ENCODE results near the gene ABLIM2. TPM values are rescaled to one million over a fixed set of nuclear protein-coding genes. Genes with fewer than 3 reads are reported as not detected.

Gene ABLIM2
- 1 to 10 TPM; 2.6 to 7.3 TPM for total RNA-seq

- H3K9me3 ChIP-seq: no peaks in the 10 kb centered on the region
- DNase-seq (ENCODE audit: low spot score): peak; percentile 96
- WGBS: under 1% methylated on average over 53 of the region's 96 CpGs
- H3K27me3 ChIP-seq (replicated peaks; ENCODE audit: insufficient read depth): peaks cover 5% of the 10 kb centered on the region
- peak in 1 of 4 experiments; percentile 24 for TF ChIP-seq CTCF (IDR thresholded peaks at IDR 0.05)
- TF ChIP-seq POLR2AphosphoS5 (IDR thresholded peaks at IDR 0.05): peak; percentile 97
- TF ChIP-seq POLR2A (IDR thresholded peaks at IDR 0.05): peak; percentile 87
- peaks cover 10% of the 10 kb centered on the region for H3K4me1 ChIP-seq (replicated peaks)
- H3K4me3 ChIP-seq: peak within 1 kb of the TSS; percentile 60 to 82
- intact Hi-C loops (cut with DNase I): no loop called here
- peak within 1 kb of the TSS; percentile 52 to 59 for H3K27ac ChIP-seq
- no peaks in the 10 kb centered on the region for H3K36me3 ChIP-seq
These were observed at the start of gene ABLIM2 for GRCh38 chr4:8158710-8159536. TSS of gene ABLIM2 (minus strand) at chr4:8158813. CDS start at chr4:8158689, 124 bp downstream.

GRCh38 chr4:8207314-8207713, 48.7 kb upstream of the ABLIM2 start:
- H3K27ac ChIP-seq: no peak overlapping the region
- no peaks in the 10 kb centered on the region for H3K9me3 ChIP-seq
- WGBS: 96% methylated on average over 6 of the region's 6 CpGs
- H3K4me3 ChIP-seq: no peak overlapping the region
- no peaks in the 10 kb centered on the region for H3K4me1 ChIP-seq (replicated peaks)
- intact Hi-C loops (cut with DNase I): no loop called here
- TF ChIP-seq POLR2A (IDR thresholded peaks at IDR 0.05) (no peak), POLR2AphosphoS5 (IDR thresholded peaks at IDR 0.05) (no peak), CTCF (IDR thresholded peaks at IDR 0.05) (no peak)
- no peaks in the 10 kb centered on the region for H3K27me3 ChIP-seq (replicated peaks; ENCODE audit: insufficient read depth)
- H3K36me3 ChIP-seq: no peaks in the 10 kb centered on the region
- DNase-seq (ENCODE audit: low spot score): no peak

GRCh38 chr4:8205749-8206611, 47.4 kb upstream of the ABLIM2 start:
- H3K27me3 ChIP-seq (replicated peaks; ENCODE audit: insufficient read depth): no peaks in the 10 kb centered on the region
- TF ChIP-seq POLR2A (IDR thresholded peaks at IDR 0.05) (no peak), POLR2AphosphoS5 (IDR thresholded peaks at IDR 0.05) (peak; percentile 35), CTCF (IDR thresholded peaks at IDR 0.05) (no peak)
- intact Hi-C loops (cut with DNase I): no loop called here
- no peak overlapping the region for H3K4me3 ChIP-seq
- no peaks in the 10 kb centered on the region for H3K36me3 ChIP-seq
- peak; percentile 57 for DNase-seq (ENCODE audit: low spot score)
- H3K4me1 ChIP-seq (replicated peaks): peaks cover 5% of the 10 kb centered on the region
- H3K27ac ChIP-seq: peak overlapping the region; percentile 47 to 50
- 53% methylated on average over 26 of the region's 26 CpGs for WGBS
- no peaks in the 10 kb centered on the region for H3K9me3 ChIP-seq

- WGBS: 80% methylated on average over 18 of the region's 19 CpGs
- Histone ChIP-seq H3K4me1 (replicated peaks) (peaks cover 6% of the 10 kb centered on the region), H3K36me3 (no peaks in the 10 kb centered on the region), H3K4me3 (no peak overlapping the region), H3K9me3 (no peaks in the 10 kb centered on the region), H3K27ac (peak overlapping the region in 1 of 2 donors; percentile 50), H3K27me3 (replicated peaks; ENCODE audit: insufficient read depth) (no peaks in the 10 kb centered on the region)
- no peak for DNase-seq (ENCODE audit: low spot score)
- intact Hi-C loops (cut with DNase I): no loop called here
- TF ChIP-seq CTCF (IDR thresholded peaks at IDR 0.05) (no peak), POLR2AphosphoS5 (IDR thresholded peaks at IDR 0.05) (no peak), POLR2A (IDR thresholded peaks at IDR 0.05) (no peak)
These were observed 46.7 kb upstream of the ABLIM2 start for GRCh38 chr4:8205241-8205707.
